ENCODE measurements around the gene DPF3.

DNA sequence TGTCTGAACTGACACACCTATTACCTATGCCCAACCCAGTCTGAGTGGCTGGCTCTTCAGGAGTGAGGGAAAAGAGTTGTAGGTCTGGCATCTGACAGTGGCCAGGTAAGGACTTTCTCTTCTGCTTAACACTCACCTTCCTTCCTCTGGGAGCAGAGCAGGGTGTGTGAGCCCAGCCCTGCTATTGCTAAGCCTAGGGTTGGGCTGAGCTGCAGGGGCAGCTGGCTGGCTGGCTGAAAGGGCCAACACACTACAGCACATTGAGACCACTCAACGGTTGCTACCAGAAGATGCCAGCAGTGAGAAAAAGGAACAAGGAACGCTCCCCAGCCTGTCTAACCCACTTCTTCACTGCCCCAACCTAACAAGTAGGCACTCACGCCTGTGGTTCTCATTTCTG, 201.2 kb downstream of the DPF3 start:
- no peak for TF ChIP-seq TCF7L2 (IDR thresholded peaks at IDR 0.05; ENCODE audit: low read depth, low read length)
- TF ChIP-seq, protein P1, sequence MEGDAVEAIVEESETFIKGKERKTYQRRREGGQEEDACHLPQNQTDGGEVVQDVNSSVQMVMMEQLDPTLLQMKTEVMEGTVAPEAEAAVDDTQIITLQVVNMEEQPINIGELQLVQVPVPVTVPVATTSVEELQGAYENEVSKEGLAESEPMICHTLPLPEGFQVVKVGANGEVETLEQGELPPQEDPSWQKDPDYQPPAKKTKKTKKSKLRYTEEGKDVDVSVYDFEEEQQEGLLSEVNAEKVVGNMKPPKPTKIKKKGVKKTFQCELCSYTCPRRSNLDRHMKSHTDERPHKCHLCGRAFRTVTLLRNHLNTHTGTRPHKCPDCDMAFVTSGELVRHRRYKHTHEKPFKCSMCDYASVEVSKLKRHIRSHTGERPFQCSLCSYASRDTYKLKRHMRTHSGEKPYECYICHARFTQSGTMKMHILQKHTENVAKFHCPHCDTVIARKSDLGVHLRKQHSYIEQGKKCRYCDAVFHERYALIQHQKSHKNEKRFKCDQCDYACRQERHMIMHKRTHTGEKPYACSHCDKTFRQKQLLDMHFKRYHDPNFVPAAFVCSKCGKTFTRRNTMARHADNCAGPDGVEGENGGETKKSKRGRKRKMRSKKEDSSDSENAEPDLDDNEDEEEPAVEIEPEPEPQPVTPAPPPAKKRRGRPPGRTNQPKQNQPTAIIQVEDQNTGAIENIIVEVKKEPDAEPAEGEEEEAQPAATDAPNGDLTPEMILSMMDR (IDR thresholded peaks at IDR 0.05), result no peak
- no peak for TF ChIP-seq REST (IDR thresholded peaks at IDR 0.05; ENCODE audit: insufficient read depth in 1 of 2, low read depth in 2 of 2, low read length in 1 of 2)
- no peak for TF ChIP-seq POLR2AphosphoS5 (IDR thresholded peaks at IDR 0.05; ENCODE audit: low read depth, low read length)
